ENCODE data around the gene TMC5. TPM values are rescaled to one million over a fixed set of nuclear protein-coding genes. Genes with fewer than 3 reads are reported as not detected.

The TMC5 gene
- polyA plus RNA-seq, 3 donors: 0.34 to 2.0 (median 0.51) TPM

Other genes starting within 250 kb of the TMC5 start
- 10 to 100 TPM in 1 of 3 donors, 1 to 10 TPM in 2; 1.7 to 11.6 (median 2.1) TPM for gene SYT17, start 249.6 kb upstream of the TMC5 start, polyA plus RNA-seq
- gene CLEC19A, start 132.2 kb upstream of the TMC5 start, polyA plus RNA-seq: under 1 TPM in 1 of 3 donors, not detected in 2; 0.45 TPM
- 10 to 100 TPM; 23.9 to 40.5 (median 29.6) TPM for gene GDE1, start 104.2 kb downstream of the TMC5 start, polyA plus RNA-seq
- gene CCP110, start 106.1 kb downstream of the TMC5 start, polyA plus RNA-seq: 1 to 10 TPM; 2.9 to 8.2 (median 4.2) TPM
- 10 to 100 TPM; 11.9 to 44.6 (median 25.2) TPM for gene VPS35L, start 137.8 kb downstream of the TMC5 start, polyA plus RNA-seq